Measurements from ENCODE around the gene RPL6.
"Not testable (repeated sequence)": the region's sequence is repeated elsewhere in the genome, so short reads cannot be mapped to it uniquely, and the experiment has no call there.

Gene RPL6

DNA sequence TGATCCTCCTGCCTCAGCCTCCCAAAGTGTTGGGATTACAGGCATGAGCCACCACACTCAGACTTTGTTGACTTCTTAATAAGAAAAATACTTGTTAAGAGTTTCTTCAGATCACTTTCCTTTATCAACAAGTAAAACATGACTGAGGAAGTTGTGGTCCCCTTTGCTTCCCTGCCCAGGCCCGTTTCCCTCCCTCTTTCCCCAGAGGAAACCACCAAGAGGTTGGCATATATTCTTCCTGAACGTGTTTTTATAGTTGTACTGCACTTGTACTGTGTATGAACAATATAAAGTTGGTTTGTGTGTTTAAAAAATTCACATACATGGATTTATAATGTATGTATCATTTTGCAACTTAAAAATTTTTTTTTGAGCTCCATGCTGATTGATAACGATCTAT lies 37.7 kb upstream of the RPL6 start:
- TF ChIP-seq, protein P1, sequence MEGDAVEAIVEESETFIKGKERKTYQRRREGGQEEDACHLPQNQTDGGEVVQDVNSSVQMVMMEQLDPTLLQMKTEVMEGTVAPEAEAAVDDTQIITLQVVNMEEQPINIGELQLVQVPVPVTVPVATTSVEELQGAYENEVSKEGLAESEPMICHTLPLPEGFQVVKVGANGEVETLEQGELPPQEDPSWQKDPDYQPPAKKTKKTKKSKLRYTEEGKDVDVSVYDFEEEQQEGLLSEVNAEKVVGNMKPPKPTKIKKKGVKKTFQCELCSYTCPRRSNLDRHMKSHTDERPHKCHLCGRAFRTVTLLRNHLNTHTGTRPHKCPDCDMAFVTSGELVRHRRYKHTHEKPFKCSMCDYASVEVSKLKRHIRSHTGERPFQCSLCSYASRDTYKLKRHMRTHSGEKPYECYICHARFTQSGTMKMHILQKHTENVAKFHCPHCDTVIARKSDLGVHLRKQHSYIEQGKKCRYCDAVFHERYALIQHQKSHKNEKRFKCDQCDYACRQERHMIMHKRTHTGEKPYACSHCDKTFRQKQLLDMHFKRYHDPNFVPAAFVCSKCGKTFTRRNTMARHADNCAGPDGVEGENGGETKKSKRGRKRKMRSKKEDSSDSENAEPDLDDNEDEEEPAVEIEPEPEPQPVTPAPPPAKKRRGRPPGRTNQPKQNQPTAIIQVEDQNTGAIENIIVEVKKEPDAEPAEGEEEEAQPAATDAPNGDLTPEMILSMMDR (IDR thresholded peaks at IDR 0.05; ENCODE audit: low read depth, low read length, missing control alignments): no peak
- H3K4me3 ChIP-seq (ENCODE audit: low read depth, low read length): no peak overlapping the region
- no peak for DNase-seq (ENCODE audit: low read depth)
- in situ Hi-C loops (cut with HindIII; ENCODE audit: low sequenced_read_pairs): no loop called here

DNA sequence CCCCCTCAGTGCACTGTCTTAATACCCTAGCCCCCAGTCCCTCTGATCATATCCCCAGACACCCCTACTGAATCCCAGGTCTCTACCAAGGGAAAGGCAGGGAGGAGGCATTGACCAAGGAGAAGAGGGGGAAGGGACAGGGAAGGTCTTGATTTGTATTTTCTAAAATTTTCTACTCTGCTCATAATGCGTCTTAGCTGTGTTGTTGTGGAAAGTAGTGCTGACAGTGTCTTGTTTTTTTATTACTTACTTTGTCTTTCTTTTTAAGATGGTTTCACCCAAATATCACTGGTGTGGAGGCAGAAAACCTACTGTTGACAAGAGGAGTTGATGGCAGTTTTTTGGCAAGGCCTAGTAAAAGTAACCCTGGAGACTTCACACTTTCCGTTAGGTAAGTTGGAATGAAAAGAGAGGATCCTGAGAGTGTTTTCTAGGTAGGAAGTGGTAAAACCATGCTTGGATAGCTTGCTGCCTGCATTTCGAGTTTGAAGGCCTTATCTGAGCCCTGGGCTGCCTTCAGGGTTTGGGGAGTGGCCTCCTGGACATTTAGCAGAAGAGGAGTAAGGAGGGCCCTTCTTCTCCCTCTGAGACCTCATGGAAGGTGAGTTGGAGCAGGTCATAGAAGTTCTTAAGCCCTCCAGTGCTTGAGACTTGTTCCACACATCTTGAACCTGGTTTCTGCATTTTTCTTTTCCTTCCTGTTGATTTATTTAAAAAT lies 36.8 kb upstream of the RPL6 start:
- DNase-seq (ENCODE audit: low read depth): no peak
- TF ChIP-seq, protein P1 (IDR thresholded peaks at IDR 0.05; ENCODE audit: low read depth, low read length, missing control alignments): no peak
- in situ Hi-C loops (cut with HindIII; ENCODE audit: low sequenced_read_pairs): no loop called here
- no peak overlapping the region for H3K4me3 ChIP-seq (ENCODE audit: low read depth, low read length)

DNA sequence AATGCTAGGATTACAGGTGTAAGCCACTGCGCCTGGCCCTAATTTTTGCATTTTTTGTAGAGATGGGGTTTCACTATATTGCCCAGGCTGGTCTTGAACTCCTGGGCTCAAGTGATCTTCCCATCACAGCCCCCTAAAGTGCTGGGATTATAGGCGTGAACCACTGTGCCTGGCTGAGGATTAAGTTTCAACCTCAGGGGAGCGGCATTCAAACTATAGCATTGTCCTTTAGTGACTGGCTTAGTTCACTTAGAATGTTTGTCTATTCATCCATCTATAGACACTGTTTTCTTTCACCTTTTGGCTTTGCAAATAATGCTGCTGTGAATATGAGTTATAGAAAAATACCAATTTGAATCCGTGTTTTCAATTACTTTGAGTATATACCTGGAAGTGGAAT lies 34.5 kb upstream of the RPL6 start:
- DNase-seq (ENCODE audit: low read depth): no peak
- TF ChIP-seq, protein P1 (IDR thresholded peaks at IDR 0.05; ENCODE audit: low read depth, low read length, missing control alignments): no peak
- in situ Hi-C loops (cut with HindIII; ENCODE audit: low sequenced_read_pairs): no loop called here
- no peak overlapping the region for H3K4me3 ChIP-seq (ENCODE audit: low read depth, low read length)

DNA sequence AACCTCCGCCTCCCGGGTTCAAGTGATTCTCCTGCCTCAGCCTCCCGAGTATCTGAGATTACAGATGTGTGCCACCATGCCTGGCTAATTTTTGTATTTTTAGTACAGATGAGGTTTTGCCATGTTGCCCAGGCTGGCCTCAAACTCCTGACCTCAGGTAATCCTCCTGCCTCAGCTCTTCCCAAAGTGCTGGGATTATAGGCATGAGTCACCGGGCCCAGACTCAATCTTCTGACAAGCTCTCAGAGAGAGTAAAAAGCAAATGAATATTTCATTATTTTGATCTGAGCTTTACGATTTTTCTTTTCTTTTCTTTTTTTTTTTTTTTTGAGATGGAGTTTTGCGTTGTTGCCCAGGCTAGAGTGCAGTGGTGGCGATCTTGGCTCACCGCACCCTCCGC lies 31.2 kb upstream of the RPL6 start:
- H3K4me3 ChIP-seq (ENCODE audit: low read depth, low read length); DNase-seq (ENCODE audit: low read depth); in situ Hi-C loops (cut with HindIII; ENCODE audit: low sequenced_read_pairs): not testable (repeated sequence)

DNA sequence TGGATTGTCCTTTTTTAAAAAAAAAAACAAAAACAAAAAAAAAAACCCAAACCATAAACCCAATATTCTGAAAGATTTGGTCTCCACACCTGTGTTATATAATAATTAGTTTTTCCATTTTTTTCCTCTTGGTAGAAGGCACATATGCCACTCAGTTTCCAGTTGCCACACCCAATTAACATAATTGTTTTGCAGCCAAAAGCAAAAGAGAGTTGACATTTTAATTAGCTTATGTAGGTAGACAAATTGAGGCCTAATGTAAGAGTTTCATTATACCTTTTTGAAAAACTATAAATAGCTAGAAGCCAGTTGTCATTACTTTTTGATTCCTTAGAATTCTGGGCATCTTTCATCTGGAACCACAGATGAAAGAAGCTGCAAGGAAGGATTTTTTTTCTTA lies 30.4 kb upstream of the RPL6 start:
- no peak for DNase-seq (ENCODE audit: low read depth)
- H3K4me3 ChIP-seq (ENCODE audit: low read depth, low read length): no peak overlapping the region
- TF ChIP-seq, protein P1 (IDR thresholded peaks at IDR 0.05; ENCODE audit: low read depth, low read length, missing control alignments): no peak
- in situ Hi-C loops (cut with HindIII; ENCODE audit: low sequenced_read_pairs): no loop called here

DNA sequence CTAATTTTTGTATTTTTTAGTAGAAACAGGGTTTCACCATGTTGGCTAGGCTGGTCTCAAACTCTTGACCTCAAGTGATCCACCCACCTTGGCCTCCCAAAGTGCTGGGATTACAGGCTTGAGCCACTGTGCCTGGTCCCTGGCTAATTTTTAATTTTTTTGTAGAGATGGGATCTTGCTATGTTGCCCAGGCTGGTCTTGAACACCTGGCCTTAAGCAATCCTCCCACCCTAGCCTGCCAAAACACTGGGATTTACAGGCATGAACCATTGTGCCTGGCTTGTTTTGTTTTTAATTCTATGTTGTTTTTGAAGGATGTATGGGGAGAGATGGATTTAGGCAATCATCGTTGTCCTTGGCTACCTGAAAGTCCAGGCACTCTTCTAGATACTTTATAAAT lies 29.2 kb upstream of the RPL6 start:
- DNase-seq (ENCODE audit: low read depth); in situ Hi-C loops (cut with HindIII; ENCODE audit: low sequenced_read_pairs); H3K4me3 ChIP-seq (ENCODE audit: low read depth, low read length): not testable (repeated sequence)

GRCh38 chr12:112433551-112433950 lies 24.1 kb upstream of the RPL6 start:
- TF ChIP-seq, protein P1 (IDR thresholded peaks at IDR 0.05; ENCODE audit: low read depth, low read length, missing control alignments): no peak
- in situ Hi-C loops (cut with HindIII; ENCODE audit: low sequenced_read_pairs): no loop called here
- no peak for DNase-seq (ENCODE audit: low read depth)
- H3K4me3 ChIP-seq (ENCODE audit: low read depth, low read length): no peak overlapping the region

DNA sequence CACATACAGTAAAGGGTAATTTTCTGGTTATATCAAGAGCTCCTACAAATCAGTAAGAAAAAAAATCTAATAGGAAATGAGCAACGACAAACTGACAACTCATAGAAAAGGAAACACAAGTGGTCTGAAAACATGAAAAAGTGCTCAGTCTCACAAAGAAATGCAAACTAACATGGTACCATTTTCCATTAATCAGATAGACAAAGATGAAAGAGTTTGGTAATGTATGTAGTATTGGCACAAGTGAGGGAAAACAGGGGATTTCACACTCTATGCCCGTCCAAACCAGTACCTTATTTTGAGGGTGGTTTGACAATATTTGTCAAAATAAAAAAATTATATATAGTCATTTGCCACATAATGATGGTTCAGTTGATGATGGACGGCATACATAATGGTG lies 22.6 kb upstream of the RPL6 start:
- in situ Hi-C loops (cut with HindIII; ENCODE audit: low sequenced_read_pairs): no loop called here

More for the DNA sequence above, 22.6 kb upstream of the RPL6 start:
- H3K4me3 ChIP-seq (ENCODE audit: low read depth, low read length): no peak overlapping the region
- DNase-seq (ENCODE audit: low read depth): no peak
- TF ChIP-seq, protein P1 (IDR thresholded peaks at IDR 0.05; ENCODE audit: low read depth, low read length, missing control alignments): no peak
